Stimulated activated CD4-positive, alpha-beta T cell treated with anti-CD3 and anti-CD28 coated beads, TNF-alpha, amount 100 ng/mL, for 48 hours (primary cell): ENCODE results near the gene SLC30A10.
"Not testable (repeated sequence)": the region's sequence is repeated elsewhere in the genome, so short reads cannot be mapped to it uniquely, and the experiment has no call there.

Source experiments
- DNase-seq, 3 donors: peaks; one replicate each; pipeline ENCODE4 v3.0.0-alpha.2; 2020; ENCODE audit warnings: low read depth in 3 of 3

Gene SLC30A10

DNA sequence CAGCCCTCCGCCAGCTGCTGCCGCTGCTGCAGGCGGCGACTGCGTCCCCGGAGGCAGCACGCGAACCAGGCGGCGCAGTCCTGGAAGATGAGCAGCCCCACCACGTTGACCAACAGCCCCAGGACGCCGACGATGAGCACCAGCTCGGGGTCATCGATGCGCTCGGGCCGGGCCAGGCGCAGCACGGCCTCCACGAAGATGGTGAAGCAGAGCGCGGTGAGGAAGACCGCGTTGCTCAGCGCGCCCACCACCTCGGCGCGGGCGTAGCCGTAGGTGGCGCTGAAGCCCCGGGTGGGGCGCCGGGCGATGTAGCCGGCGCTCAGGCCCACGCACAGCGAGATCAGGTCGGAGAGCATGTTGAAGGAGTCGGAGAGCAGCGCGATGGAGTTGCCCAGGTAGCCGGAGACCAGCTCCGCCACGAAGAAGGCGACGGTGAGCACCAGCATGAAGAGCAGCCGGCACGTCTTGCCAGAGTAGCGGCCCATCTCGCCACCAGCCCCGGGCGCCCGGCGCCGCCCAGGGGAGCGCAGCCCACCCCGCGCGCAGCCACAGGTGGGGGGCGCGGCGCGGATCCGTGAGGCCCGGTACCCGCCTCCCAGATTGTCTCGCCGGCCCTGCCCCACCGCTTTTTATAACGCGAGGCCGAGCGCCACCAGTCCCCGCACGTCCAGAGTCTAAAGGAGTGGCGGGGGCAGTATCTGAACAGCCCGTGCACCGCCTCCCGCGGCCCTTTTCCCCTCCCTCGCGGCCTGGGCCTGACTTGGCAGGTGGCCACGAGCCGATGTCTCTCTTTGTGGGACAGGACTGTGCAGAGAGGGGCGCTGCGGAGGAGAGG, at the start of gene SLC30A10:
SLC30A10 (minus strand) TSS at position 602 of the 835 bp plus-strand sequence; CDS start at position 485, 117 bp downstream.
- DNase-seq = no peak

DNA sequence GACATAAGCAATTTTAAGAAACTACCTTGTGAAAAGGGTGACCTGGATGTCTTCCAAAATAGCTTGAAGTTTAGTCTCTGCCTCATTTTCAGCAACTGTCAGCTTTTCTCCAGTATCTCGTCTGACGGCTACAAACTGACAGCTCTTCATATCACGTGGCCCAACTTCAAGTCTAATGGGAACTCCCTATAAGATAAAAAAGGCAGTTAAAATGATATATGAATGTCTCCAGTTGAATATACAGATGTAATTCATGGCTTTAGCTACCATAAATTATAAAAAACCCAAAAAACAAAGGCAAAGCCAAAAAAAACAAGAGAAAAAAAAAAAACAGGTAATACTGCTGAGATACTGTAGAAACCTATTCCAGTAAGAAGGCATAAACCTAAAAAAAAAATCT, 44.9 kb upstream of the SLC30A10 start:
- no peak for DNase-seq

DNA sequence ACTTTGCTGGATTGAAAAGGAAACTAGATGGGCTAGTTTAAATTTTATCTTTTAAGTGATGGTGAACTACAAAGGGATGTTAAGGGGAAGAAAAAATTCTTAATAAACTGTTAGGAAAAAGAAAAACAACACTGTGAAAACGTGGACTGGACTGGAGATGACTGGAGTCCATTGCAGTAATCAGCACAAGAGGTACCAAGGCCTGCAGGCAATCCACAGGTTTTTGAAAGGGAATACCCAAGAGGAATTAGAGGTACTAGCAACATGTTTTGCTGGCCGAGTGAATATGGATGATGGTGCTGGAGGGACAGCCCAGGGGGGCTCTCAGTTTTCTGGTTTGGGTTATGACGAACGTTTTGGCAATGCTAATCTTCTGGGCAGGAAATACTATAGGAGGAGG, 39.0 kb upstream of the SLC30A10 start:
- DNase-seq = no peak

DNA sequence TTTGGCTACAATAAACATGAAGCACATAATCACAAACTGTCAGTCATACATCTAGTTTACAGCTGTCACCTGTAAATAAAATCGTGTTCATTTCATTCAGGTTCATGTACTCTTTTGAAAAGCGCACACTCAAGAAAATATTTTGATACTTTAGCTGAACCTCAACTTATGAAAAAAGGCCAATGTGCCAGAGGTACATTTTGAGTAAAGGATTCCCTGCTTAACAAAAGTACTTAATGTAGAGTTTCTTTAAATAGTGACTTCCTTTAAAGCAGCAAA, 37.7 kb upstream of the SLC30A10 start:
- DNase-seq = no peak

GRCh38 chr1:219965285-219966070, 37.1 kb upstream of the SLC30A10 start:
- no peak for DNase-seq

GRCh38 chr1:219963432-219963831, 35.1 kb upstream of the SLC30A10 start:
- no peak for DNase-seq

GRCh38 chr1:219961684-219962083, 33.3 kb upstream of the SLC30A10 start:
- no peak for DNase-seq

DNA sequence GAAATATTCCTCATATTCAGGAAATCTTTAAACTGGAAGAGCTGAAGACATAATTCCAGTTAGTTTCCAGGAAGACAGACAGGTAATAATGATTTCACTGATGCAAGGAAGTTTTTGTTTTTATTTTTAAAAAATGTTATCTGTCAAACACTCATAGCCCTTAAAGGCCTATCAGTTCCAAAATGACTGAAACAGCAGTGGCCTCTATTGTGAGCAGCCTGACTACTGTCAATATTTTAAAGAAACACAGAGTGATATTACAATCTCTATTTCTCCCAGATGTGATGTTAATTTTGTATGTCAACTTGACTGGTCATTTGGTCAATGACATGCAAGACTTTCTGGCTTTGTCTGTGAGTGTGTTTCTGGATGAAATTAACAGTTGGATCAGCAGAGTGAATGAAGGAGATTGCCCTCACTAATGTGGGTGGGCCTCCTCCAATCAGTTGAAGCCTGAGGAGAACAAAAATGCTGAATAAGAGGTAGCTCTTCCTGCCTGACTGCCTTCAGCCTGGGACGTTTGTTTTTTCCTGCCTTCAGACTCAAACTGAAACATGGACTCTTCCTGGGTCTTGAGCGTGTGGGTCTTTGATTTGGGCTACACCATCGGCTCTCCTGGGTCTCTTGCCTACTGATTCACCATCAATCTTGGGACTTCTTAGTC, 31.3 kb upstream of the SLC30A10 start:
- no peak for DNase-seq

DNA sequence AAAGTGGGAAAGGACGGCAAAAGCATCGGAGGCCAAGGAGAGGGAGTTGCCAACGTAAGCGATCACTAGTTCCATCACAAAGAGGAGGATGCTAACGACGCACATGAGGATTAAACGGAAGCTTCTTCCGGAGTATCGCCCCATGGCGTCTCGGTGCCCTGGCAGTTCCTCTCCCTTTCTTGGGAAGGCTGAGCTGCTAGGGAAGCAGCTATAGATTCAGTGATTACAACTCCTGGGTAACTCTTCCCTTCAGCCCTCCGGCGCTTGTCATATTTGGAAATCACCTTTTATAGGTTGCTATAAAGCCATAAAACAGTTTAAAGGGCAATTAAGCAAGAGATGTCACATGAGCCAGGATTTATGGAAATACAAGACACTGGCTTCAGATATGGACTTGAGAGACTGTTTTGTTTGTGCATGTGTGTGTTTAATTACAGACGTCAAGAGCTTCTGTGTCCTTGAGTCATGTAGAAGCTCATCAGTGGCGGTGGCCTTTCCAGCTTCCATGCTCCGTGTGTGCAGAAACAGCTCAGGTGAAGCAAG, 30.6 kb upstream of the SLC30A10 start:
- no peak for DNase-seq

GRCh38 chr1:219954736-219955421, 26.5 kb upstream of the SLC30A10 start:
- DNase-seq = no peak

GRCh38 chr1:219954052-219954451, 25.7 kb upstream of the SLC30A10 start:
- no peak for DNase-seq

GRCh38 chr1:219952361-219952760, 24.0 kb upstream of the SLC30A10 start:
- no peak for DNase-seq

GRCh38 chr1:219949227-219949626, 20.9 kb upstream of the SLC30A10 start:
- not testable (repeated sequence) for DNase-seq

DNA sequence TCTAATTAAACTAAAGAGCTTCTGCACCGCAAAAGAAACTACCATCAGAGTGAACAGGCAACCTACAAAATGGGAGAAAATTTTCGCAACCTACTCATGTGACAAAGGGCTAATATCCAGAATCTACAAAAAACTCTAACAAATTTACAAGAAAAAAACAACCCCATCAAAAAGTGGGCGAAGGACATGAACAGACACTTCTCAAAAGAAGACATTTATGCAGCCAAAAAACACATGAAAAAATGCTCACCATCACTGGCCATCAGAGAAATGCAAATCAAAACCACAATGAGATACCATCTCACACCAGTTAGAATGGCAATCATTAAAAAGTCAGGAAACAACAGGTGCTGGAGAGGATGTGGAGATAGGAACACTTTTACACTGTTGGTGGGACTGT, 20.4 kb upstream of the SLC30A10 start:
- not testable (repeated sequence) for DNase-seq

DNA sequence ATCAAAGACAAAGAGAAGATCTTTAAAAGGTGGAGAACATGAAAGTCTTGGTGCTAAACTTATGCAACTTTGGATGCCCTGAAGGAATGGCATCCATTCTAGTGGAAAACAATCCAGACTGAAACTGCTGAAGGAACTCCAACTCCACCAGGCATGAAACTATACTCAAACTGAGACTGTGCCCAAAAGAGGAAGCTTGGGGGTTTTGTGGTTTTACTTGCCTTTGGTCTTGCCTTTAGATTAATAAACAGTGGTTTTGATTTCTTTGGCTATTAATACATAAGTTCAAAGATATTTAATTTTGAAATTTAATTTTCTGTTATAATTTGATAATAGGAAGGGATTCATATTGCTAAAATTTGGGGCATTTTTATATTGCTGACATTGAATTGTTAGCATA, 17.4 kb upstream of the SLC30A10 start:
- DNase-seq = no peak

- DNase-seq = no peak
These were observed 13.1 kb upstream of the SLC30A10 start for GRCh38 chr1:219941179-219942118.

DNA sequence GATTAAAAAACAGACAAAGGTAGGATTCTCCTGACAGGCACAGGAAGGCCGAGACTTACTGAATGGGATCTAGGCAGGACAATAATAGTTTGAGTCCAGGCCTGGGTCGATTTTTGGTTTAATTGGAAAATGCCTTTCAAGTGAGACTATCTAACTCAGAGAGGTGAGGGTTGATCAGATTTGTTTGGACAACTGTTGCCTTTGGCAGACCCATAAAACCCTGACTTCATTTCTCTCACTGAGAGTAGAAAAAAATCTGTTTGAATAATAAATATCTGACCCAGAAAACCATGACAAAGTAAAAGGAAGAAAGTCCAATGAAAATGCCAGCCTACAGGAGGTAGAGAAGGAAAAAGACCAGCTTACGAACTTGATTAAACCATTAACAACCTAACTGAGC, 12.3 kb upstream of the SLC30A10 start:
- no peak for DNase-seq

DNA sequence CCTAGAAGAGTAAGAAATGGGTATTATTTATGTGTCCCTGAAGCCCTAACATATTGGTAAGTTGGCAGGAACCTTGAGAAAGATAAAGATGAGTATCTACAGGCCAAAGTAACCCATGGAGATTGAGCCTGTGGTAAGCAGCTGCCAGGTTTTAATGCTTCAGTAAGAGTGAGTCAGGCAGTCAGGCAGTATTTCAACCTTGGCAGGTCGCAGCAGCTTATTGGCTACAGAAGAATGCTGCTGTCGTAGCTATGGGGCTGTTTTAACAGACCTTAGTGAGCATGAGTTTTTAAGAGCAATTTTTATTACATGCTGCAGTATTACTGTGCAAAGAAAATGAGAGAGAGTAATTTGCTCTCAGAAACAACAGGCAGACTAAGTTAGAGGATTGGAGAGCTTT, 10.3 kb upstream of the SLC30A10 start:
- DNase-seq = no peak

- not testable (repeated sequence) for DNase-seq
These were observed 5.4 kb upstream of the SLC30A10 start for GRCh38 chr1:219933763-219934162.

- DNase-seq = no peak
These were observed 2.7 kb upstream of the SLC30A10 start for GRCh38 chr1:219931033-219931432.

DNA sequence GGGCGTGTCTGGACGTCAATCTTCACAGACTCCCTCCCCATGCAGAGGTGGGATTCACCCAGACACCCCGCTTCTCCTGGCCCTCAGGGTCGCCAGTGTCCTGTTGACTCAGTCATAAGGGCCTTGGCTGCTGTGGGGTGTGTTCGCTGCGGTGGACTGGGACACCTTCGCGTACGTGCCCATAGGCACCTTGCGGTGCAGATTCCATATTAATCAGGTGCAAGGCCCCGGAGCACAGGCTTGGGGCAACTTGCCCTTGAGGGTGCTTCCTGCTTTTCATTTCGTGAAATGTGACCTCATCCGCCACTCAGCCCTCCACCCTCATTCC, 398 bp upstream of the SLC30A10 start:
- DNase-seq = no peak
